Cardiac septum (tissue), 1 donor: Measurements from ENCODE around the gene SOX8. TPM values are rescaled to one million over a fixed set of nuclear protein-coding genes. Genes with fewer than 3 reads are reported as not detected.
"Not testable (repeated sequence)": the region's sequence is repeated elsewhere in the genome, so short reads cannot be mapped to it uniquely, and the experiment has no call there.

Experiments used
- DNase-seq: peaks from one replicate; pipeline ENCODE4 v3.0.0-alpha.2; 2020; ENCODE audit warnings: low spot score
- intact Hi-C: fragments of 100-400 bp; cut with DNase I; formaldehyde crosslinking; loops from one replicate; pipeline ENCODE4 v1.14.0; 2022
- long read RNA-seq: library from polyadenylated mRNA; unstranded; transcript quantifications from one replicate; pipeline ENCODE4 v2.0.0, GENCODE V29; 2021
- total RNA-seq: library from RNA; stranded (reverse); fragmentation: NEBNext Ultra II Directional; extraction: Animal tissue kit (Norgen Biotek cat#: 25700); gene quantifications from one replicate; pipeline ENCODE4 v1.2.1, GENCODE V29; 2021
- donor health status: DM: no; HTN: no; CAD: no.

SOX8 gene
- total RNA-seq, result 1.8 TPM
- long read RNA-seq, partial matches to known transcripts, result 5 of 6 reads
- long read RNA-seq, other reads (novel, unspliced or antisense), result 0 of 6 reads

DNA sequence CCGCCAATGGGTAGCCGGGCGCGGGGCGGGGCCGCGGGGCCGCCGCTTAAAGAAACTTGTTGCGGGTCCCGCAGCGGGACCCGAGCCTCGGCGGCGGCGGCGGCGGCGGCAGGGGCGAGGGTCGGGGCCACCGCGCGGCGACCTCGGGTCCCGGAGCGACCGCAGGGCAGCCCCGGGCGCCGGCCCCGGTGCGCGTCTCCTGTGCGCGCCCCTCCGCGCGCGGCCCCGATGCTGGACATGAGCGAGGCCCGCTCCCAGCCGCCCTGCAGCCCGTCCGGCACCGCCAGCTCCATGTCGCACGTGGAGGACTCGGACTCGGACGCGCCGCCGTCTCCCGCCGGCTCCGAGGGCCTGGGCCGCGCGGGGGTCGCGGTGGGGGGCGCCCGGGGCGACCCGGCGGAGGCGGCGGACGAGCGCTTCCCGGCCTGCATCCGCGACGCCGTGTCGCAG, at the start of gene SOX8:
Gene SOX8 (plus strand): TSS at position 76 of the 450 bp plus-strand sequence. CDS start 153 bp downstream, at position 229.
- DNase-seq, result no peak

DNA sequence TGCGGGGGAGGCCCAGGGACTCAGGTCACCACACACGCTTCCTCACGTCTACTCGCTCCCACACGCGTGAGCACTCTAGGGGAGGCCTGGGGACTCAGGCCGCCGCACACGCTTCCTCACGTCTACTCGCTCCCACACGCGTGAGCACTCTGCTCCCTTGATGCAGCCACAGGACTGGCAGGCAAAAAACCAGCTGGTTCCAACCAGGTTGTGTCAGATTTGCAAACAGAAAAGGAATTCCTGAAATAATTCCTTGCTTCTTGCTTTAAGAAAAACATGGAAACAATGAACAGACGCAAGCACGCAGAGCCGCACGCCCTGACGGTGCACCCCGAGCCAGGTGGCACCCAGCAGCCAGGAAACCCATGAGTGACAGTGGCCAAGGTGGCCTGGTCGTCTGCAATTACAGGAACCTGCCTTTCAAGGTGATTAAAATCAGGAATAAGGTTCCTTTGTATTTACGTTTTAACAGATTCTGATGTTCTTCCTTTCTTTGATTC, 48.7 kb upstream of the SOX8 start:
- intact Hi-C loops, result no loop called here
- DNase-seq, result no peak

More for the DNA sequence above, at the start of gene SOX8:
- intact Hi-C loops, result no loop called here

DNA sequence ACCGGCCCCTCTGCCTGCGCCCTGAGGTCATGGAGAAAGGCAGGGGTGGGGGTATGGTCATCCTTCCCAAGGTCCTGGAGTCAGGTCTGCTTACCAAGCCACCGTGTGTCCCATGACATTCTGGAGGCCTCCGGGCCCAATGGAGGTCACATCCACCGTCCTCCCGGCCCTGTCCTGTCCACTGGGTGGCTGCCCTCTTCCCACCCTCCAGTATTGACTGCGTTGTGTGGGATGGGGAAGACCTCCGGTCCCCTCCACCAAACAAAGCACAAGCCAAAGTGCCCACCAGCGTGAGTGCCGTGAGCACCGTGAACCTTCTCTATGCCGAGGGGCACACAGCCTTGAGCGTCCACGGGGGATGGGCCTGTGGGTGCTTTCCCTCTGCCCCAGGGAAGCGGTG, 48.0 kb upstream of the SOX8 start:
- DNase-seq, result no peak
- intact Hi-C loops, result no loop called here

DNA sequence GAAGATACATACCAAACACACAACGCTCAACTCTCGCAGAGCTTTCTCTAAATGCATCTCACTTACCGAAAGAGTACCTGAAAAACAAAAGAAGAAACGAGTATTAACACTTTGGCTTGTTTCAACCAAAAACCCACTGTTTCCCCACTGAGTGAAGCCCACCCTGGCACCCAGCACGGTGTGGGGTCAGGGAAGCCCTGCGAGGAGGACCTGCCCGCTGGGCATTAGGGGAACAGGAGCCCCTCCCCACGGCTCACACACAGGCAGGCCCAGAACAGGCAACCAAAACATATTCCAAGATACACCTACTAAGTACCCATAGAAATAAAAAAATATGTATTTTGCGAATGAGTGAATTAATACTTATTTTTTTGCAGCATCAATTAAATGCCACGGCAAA, 47.4 kb upstream of the SOX8 start:
- intact Hi-C loops, result no loop called here
- DNase-seq, result no peak

DNA sequence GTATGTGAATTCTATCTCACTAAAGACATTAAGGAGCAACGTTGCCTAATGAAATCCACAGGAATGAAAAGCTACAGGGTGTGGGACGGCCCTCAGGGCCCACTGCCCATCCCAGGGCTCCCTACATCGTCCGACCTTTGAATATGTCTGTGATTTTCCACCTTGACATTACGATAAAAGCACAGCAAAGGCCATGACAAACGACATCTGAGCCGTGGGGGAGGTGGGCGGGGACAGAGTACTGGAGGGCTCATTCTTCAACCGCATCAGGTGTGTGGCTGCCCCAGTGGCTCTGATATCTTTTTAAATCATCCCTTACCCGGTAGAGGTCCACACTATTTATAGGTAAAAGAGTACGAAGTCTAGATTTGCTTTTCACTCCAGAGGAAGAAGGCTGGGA, 45.9 kb upstream of the SOX8 start:
- no peak for DNase-seq
- intact Hi-C loops, result no loop called here

DNA sequence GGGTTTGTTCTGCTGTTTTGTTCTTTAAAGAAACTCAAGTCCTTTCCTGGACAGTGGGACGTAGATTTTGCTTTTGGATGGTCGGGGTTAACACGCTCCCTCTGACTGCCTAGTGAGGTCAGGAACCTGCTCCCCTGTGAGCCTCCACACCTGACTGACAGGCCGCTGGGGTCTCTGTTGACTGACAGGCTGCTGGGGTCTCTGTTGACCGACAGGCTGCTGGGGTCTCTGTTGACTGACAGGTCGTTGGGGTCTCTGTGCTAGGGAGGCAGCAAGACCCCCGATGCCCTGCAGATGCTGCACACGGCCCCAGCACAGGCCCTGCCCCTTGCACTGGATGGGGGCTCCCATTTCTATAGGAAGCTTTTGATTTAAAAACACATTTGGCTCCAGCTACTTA, 44.3 kb upstream of the SOX8 start:
- DNase-seq, result no peak
- intact Hi-C loops, result no loop called here

DNA sequence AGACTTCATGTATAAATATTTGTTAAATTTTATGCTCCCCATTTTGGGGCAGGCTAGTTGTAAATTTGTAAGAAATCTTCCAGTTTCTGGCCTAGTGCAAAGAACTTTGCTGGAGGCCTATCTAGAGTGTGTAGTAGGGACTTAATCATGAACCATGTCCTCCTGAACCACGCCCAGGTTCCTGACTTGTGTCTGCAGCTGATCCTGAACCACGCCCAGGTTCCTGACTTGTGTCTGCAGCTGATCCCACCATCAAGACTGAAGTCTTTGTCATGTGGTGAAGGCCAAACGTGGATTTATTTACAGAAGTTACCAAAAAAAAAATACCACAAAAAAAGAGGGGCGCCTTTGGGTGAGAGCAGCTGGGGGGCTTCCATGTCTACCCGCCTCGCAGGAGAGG, 43.8 kb upstream of the SOX8 start:
- DNase-seq, result no peak
- intact Hi-C loops, result no loop called here

DNA sequence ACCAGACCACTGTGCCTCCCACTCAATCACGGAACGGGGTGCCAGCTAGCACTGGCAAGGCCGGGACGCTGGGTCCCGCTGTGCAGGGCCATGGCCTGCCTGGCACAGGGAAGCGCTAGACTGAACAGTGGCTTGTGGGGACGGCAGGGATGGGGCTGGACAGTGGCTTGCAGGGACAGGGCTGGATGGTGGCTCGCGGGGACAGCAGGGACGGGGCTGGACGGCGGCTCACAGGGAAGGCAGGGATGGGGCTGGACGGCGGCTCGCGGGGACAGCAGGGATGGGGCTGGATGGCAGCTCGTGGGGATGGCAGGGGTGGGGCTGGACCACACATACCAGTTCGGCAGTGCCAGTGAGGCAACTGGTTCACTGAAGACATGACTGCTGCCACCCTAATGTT, 43.4 kb upstream of the SOX8 start:
- intact Hi-C loops, result no loop called here

DNA sequence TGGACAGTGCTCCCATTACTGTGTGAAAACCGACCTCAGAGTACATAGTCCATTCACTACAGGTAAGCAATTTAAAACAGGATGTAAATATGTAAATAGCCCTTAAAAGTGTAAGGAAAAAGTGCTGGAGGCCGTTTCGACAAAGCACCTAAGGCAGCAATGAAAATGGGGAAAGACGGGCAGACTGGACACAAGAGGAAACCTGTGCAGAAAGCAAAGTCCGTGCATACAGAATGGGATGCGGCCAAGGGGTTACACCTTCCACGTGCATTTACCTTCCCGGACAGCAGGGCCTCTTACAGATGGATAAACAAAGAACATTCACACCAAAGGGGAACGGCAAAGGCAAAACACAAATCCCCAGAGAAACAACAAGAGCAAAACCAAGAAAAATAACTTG, 42.8 kb upstream of the SOX8 start:
- intact Hi-C loops, result no loop called here
- no peak for DNase-seq

More for the DNA sequence above, 43.4 kb upstream of the SOX8 start:
- DNase-seq, result no peak

DNA sequence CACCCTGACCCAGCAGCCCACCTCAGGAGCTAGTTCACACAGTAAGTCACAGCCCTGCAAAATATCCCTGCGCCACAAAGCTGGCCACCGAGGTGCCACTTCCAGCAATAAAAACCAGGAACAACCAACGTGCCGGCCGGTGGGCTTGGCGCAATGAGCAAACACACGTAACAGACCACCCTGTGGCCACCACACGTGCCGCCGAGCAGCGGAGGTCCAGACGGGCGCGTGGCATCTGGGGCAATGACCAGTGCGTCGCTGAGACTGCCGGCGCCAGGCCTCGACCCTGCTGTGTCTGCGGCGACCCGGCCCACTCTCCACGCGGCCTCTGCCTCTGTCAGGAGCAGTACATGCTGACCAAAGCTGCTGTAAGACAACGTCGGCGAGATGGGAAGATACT, 42.3 kb upstream of the SOX8 start:
- DNase-seq, result no peak
- intact Hi-C loops, result no loop called here

DNA sequence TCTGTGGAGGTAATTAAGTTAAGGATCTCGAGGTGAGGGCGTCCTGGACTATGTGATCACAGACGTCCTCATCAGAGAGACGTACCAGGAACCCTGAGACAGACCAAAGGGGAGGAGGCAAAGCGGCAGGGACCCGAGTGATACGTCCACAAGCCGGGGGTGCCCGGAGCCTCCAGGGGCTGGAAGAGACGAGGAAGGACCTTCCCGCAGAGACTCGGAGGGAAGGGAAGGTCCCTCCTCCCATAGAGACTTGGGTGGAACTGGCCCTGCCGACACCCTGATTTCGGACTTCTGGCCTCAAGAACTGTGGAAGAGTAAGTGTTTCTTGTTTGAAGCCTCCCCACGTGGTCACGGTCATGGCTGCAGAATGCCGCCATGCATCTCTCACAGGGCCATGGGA, 41.6 kb upstream of the SOX8 start:
- no peak for DNase-seq

DNA sequence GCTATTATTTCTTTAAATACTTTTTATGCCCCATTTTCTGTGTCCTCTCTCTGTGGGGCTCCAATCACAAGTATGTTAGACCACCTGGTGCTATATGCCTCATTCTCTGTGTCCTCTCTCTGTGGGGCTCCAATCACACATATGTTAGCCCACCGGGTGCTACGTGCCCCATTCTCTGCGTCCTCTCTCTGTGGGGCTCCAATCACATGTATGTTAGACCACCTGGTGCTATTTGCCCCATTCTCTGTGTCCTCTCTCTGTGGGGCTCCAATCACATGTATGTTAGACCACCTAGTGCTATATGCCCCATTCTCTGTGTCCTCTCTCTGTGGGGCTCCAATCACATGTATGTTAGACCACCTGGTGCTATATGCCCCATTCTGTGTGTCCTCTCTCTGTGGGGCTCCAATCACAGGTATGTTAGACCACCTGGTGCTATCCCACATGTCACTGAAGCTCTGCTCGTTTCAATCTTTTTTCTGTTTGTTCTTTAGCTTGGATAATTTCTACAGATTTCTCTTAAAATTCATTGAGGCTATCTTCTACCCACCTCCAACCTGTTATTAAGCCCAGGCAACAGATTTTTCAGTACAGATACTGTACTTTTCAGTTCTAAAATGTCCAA, 39.0 kb upstream of the SOX8 start:
- no peak for DNase-seq
- intact Hi-C loops, result no loop called here

More for the DNA sequence above, 41.6 kb upstream of the SOX8 start:
- intact Hi-C loops, result no loop called here

DNA sequence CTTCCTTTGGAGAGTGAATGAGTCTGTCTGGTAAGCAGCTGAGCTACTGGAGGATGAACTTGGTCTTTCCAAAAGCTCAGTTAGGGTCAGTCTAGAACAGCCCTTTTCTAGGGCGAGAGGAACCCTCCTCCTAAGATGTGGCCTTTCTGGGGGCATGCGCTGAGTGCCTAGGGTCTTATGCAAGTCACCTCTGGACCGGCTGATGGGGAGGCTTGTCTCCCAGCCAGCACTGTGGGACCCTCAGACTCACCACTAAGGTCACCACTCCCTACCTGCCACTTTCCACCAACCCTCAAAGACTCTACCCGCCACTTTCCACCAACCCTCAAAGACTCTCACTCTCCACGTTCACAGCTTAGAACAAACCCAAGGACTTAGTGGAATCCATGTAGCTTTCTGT, 37.6 kb upstream of the SOX8 start:
- intact Hi-C loops, result no loop called here
- no peak for DNase-seq

DNA sequence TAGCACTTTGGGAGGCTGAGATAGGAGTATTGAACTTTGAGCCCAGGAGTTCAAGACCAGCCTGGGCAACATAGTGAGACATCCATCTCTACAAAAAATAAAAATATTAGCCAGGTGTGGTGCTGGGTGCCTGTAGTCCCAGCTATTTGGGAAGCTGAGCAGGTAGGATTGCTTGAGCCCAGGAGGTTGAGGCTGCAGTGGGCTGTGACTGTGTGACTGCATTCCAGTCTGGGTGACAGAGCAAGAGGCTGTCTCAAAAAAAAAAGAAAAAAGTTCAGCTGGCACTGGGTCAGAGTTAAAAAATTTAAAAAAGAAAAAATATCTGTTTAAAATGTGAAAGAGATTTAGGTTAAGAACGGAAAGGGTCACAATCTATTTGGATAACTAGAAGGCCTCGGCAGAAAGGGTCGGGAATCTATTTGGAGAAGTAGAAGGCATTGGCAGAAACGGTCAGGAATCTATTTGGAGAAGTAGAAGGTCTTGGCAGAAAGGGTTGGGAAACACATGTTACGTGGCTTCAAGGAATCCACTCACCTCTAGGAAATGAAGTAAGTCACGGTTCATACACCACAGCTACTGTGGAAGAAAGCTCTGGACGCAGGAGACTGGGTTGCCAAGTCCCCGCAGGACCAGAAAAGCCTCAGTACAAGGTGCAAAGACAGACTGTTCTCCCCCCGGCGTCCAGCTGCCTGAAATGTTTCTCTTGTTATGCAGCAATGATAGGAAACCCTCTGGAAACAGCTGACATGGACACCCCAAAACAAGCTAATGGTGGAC, 36.1 kb upstream of the SOX8 start:
- DNase-seq, result no peak
- intact Hi-C loops, result no loop called here

DNA sequence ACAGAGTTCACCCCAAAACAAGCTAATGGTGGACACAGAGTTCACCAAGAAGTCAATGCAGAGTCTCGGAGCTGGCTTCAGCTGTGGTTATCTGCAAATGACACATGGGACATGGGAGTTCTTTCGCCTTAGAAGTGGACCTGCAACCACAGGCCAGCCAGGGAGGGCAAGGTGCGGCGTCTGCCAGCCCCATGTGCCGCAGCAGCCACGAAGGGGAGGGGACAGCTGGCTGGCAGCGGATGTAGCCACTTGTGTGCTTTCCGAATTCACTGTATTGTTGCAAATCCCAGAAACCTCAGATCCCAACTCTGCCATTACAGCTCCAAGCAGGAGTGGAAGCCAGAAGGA, 35.5 kb upstream of the SOX8 start:
- intact Hi-C loops, result no loop called here
- no peak for DNase-seq

DNA sequence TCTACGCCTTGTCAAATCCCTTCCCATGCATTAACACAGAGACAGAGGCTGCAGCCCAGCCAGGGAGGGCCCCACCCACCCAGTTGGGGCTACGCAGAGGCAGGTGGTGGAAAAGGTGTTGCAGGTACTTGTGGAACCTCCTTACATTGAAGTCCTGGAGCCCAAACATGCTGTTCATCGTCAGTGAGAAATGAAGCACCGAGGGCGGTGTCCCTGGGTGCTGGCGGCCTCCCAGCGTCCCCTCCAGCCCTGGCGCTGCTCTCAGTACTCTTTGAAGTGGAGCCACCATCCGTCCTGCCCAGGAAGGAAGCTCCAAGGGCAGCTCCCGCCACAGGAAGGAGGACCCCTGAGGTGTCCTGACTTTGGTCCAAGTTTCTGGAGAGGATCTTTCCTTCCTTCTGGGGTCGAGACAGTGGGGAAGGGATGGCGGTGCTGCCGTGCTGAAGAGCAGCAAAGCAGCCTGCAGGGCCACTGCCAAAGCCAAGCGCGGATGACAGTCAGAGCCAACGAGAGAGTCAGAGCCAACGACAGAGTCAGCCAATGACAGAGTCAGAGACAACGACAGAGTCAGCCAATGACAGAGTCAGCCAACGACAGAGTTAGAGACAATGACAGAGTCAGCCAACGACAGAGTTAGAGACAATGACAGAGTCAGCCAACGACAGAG, 34.2 kb upstream of the SOX8 start:
- intact Hi-C loops, result no loop called here
- no peak for DNase-seq

DNA sequence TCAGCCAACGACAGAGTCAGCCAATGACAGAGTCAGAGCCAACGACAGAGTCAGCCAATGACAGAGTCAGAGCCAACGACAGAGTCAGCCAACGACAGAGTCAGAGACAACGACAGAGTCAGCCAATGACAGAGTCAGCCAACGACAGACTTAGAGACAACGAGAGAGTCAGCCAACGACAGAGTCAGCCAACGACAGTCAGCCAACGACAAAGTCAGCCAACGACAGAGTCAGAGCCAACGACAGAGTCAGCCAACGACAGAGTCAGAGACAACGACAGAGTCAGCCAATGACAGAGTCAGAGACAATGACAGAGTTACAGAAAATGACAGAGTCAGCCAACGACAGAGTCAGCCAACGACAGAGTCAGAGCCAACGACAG, 33.7 kb upstream of the SOX8 start:
- intact Hi-C loops, DNase-seq: not testable (repeated sequence)

DNA sequence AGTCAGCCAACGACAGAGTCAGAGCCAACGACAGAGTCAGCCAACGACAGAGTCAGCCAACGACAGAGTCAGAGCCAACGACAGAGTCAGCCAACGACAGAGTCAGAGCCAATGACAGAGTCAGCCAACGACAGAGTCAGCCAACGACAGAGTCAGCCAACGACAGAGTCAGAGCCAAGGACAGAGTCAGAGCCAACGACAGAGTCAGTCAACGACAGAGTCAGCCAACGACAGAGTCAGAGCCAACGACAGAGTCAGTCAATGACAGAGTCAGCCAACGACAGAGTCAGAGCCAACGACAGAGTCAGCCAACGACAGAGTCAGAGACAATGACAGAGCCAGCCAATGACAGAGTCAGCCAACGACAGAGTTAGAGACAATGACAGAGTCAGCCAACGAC, 32.8 kb upstream of the SOX8 start:
- not testable (repeated sequence) for DNase-seq

DNA sequence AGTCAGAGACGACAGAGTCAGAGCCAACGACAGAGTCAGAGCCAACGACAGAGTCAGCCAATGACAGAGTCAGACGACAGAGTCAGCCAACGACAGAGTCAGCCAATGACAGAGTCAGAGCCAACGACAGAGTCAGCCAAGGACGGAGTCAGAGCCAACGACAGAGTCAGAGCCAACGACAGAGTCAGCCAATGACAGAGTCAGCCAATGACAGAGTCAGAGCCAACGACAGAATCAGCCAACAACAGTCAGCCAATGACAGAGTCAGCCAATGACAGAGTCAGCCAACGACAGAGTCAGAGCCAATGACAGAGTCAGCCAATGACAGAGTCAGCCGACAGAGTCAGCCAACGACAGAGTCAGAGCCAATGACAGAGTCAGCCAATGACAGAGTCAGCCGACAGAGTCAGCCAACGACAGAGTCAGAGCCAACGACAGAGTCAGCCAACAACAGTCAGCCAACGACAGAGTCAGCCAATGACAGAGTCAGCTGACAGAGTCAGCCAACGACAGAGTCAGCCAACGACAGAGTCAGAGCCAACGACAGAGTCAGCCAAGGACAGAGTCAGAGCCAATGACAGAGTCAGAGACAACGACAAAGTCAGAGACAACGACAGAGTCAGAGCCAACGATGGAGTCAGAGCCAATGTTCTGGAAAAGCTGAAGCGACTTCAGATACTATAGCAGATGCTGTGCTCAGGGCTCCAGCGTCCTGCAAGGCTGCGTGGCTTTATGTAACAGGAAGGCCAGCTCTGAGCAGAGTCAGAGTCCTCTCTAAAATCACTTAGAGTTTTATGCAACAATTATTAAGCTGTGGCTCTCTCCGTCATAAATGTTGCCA, 30.6 kb upstream of the SOX8 start:
- DNase-seq, intact Hi-C loops: not testable (repeated sequence)

More for the DNA sequence above, 32.8 kb upstream of the SOX8 start:
- intact Hi-C loops, result not testable (repeated sequence)
